GM12878 (cell line): ENCODE results near the gene GGNBP2. TPM values are rescaled to one million over a fixed set of nuclear protein-coding genes. Genes with fewer than 3 reads are reported as not detected.

ENCODE experiments used
- ATF3 ChIP-seq: IDR thresholded peaks from 2 replicates; pipeline ENCODE4 v1.6.1; 2011; ENCODE audit warnings: low read depth, mild to moderate bottlenecking, low read length, moderate library complexity, borderline replicate concordance; ENCODE audit errors: extremely low read depth
- BCL3 ChIP-seq: IDR thresholded peaks from 2 replicates; pipeline ENCODE4 v1.6.1; 2011; ENCODE audit warnings: borderline replicate concordance, low read depth, mild to moderate bottlenecking, moderate library complexity, low read length; ENCODE audit not compliant: insufficient read depth, poor library complexity, severe bottlenecking
- BMI1 ChIP-seq: fragments of 450-650 bp; IDR thresholded peaks from 2 replicates; pipeline ENCODE4 v1.6.1; 2016; ENCODE audit warnings: mild to moderate bottlenecking, moderate library complexity, borderline replicate concordance
- BRCA1 ChIP-seq: IDR thresholded peaks from 2 replicates; pipeline ENCODE4 v1.6.1; 2011; ENCODE audit warnings: low read depth, low read length, improper control_type of control experiment
- CHD2 ChIP-seq: IDR thresholded peaks from 2 replicates; pipeline ENCODE4 v1.6.1; 2011; ENCODE audit warnings: low read depth, low read length, improper control_type of control experiment, borderline replicate concordance
- MEF2A ChIP-seq: IDR thresholded peaks from 2 replicates; pipeline ENCODE4 v1.6.1; 2011; ENCODE audit warnings: low read depth, mild to moderate bottlenecking, low read length, moderate library complexity; ENCODE audit not compliant: insufficient read depth
- NBN ChIP-seq: fragments of 450-650 bp; IDR thresholded peaks from 2 replicates; pipeline ENCODE4 v1.6.1; 2016
- NR2F1 ChIP-seq: fragments of 450-650 bp; conservative IDR thresholded peaks from 2 replicates; pipeline ENCODE4 v1.6.1; 2017; ENCODE audit warnings: mild to moderate bottlenecking
- POLR2A ChIP-seq: IDR thresholded peaks from 2 replicates; pipeline ENCODE4 v1.6.1; 2011; ENCODE audit warnings: low read depth, mild to moderate bottlenecking, low read length
- POLR2AphosphoS2 ChIP-seq: IDR thresholded peaks from 2 replicates; pipeline ENCODE4 v1.6.1; 2011; ENCODE audit warnings: low read depth, mild to moderate bottlenecking, low read length, improper control_type of control experiment, moderate library complexity
- SP1 ChIP-seq: IDR thresholded peaks from one replicate; pipeline ENCODE4 v1.6.1; 2011; ENCODE audit warnings: low read depth, low read length
- SUPT20H ChIP-seq: IDR thresholded peaks from 2 replicates; pipeline ENCODE4 v1.6.1; 2011; ENCODE audit warnings: low read depth, mild to moderate bottlenecking, low read length, moderate library complexity, borderline replicate concordance; ENCODE audit not compliant: control insufficient read depth
- ZNF592 ChIP-seq: fragments of 450-650 bp; IDR thresholded peaks from 2 replicates; pipeline ENCODE4 v1.6.1; 2017; ENCODE audit warnings: mild to moderate bottlenecking, moderate library complexity
- polyA plus RNA-seq, 11 experiments: library from polyadenylated mRNA; depleted of rRNA in 4 of 11; unstranded in 6 of 11; stranded (reverse) in 5 of 11; fragments of >200 nt; fragmentation: Nextera tagmentation in 4 of 11; fragmentation: Illumina TruSeq in 1 of 11; extraction: Ambion mirVana in 4 of 11; extraction: Trizol in 1 of 11; gene quantifications; 1 replicate in 1 of 11; 2 replicates in 10 of 11; pipeline versions ENCODE4 v1.2.1 to v1.2.3, GENCODE V29; 2011 to 2016; ENCODE audit warnings: inconsistent platforms in 2 of 11, missing spikeins in 2 of 11, low read depth in 1 of 11
- total RNA-seq, 4 experiments: library from RNA; depleted of rRNA in 3 of 4; stranded (reverse); fragments of >200 nt in 3 of 4; fragmentation: Illumina TruSeq in 1 of 4; extraction: Trizol in 1 of 4; gene quantifications; 2 replicates each; pipeline versions ENCODE4 v1.2.1 to v1.2.3, GENCODE V29; 2013 to 2021
- TF ChIP-seq, protein P1 (sequence below): IDR thresholded peaks from 2 replicates; pipeline ENCODE4 v1.6.1; 2012; ENCODE audit warnings: low read length, inconsistent platforms
- TF ChIP-seq, protein P2 (sequence below): IDR thresholded peaks from 2 replicates; pipeline ENCODE4 v1.6.1; 2012; ENCODE audit warnings: mild to moderate bottlenecking, low read depth, low read length

Gene GGNBP2
- total and polyA plus RNA-seq, 10 of the 15 experiments (the other 5 are each of a cell fraction or from before 2014, with no cell fraction given) = 36.3 to 82.0 (median 50.0) TPM

DNA sequence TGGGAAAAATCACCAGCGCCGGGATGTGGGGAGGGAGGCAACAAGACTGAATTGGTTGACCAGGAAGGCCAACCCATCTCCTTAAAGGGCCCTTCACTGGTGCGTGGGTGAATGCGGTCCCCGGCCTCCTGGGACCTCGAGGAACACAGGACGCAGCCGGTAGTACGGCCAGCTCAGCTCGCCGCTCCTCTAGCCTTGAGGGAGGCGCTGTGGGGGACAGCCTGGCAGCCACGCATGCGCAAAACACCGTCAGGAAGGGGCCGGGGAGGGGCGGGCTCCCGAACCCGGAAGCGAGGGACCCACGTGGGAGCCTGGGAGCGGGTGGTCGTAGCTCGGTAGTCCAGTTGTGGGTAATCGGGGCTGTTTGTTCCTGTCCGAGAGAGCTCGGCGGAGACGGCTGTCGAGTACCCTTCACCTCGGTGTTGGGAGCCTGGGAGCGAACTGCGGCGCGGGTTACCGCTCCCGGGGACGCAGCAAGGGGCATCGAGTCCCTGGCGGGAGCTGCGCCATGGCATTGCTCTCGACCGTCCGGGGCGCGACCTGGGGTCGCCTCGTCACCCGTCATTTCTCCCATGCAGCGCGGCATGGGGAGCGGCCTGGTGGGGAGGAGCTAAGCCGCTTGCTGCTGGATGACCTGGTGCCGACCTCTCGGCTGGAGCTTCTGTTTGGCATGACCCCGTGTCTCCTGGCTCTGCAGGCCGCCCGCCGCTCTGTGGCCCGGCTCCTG, 56.7 kb downstream of the GGNBP2 start, which contains the start of gene MRM1 (continued):
- TF ChIP-seq BCL3 (no peak), MEF2A (0 out of 2 replicates have a peak, but pooled peaks have one; percentile 12), NBN (no peak), NR2F1 (no peak; the same call in none of the 2 replicates), POLR2AphosphoS2 (no peak; the same call in 1 of the 2 replicates), BRCA1 (no peak), POLR2A (peak; percentile 96), ZNF592 (no peak), CHD2 (no peak; the same call in 1 of the 2 replicates), ATF3 (peak; percentile 31; the same call in 1 of the 2 replicates), BMI1 (no peak), SUPT20H (no peak), SP1 (peak; percentile 37)
- TF ChIP-seq, protein P1, sequence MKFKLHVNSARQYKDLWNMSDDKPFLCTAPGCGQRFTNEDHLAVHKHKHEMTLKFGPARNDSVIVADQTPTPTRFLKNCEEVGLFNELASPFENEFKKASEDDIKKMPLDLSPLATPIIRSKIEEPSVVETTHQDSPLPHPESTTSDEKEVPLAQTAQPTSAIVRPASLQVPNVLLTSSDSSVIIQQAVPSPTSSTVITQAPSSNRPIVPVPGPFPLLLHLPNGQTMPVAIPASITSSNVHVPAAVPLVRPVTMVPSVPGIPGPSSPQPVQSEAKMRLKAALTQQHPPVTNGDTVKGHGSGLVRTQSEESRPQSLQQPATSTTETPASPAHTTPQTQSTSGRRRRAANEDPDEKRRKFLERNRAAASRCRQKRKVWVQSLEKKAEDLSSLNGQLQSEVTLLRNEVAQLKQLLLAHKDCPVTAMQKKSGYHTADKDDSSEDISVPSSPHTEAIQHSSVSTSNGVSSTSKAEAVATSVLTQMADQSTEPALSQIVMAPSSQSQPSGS = no peak
- TF ChIP-seq, protein P2, sequence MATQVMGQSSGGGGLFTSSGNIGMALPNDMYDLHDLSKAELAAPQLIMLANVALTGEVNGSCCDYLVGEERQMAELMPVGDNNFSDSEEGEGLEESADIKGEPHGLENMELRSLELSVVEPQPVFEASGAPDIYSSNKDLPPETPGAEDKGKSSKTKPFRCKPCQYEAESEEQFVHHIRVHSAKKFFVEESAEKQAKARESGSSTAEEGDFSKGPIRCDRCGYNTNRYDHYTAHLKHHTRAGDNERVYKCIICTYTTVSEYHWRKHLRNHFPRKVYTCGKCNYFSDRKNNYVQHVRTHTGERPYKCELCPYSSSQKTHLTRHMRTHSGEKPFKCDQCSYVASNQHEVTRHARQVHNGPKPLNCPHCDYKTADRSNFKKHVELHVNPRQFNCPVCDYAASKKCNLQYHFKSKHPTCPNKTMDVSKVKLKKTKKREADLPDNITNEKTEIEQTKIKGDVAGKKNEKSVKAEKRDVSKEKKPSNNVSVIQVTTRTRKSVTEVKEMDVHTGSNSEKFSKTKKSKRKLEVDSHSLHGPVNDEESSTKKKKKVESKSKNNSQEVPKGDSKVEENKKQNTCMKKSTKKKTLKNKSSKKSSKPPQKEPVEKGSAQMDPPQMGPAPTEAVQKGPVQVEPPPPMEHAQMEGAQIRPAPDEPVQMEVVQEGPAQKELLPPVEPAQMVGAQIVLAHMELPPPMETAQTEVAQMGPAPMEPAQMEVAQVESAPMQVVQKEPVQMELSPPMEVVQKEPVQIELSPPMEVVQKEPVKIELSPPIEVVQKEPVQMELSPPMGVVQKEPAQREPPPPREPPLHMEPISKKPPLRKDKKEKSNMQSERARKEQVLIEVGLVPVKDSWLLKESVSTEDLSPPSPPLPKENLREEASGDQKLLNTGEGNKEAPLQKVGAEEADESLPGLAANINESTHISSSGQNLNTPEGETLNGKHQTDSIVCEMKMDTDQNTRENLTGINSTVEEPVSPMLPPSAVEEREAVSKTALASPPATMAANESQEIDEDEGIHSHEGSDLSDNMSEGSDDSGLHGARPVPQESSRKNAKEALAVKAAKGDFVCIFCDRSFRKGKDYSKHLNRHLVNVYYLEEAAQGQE = no peak
